Mammary epithelial cell (primary cell): ENCODE results near the gene OR6V1.

ENCODE experiments used
- EZH2 ChIP-seq: IDR thresholded peaks from 2 replicates; pipeline ENCODE4 v1.6.1; 2012; ENCODE audit warnings: low read length, inconsistent platforms, borderline replicate concordance
- TF ChIP-seq, protein P1 (sequence below), 2 donors: IDR thresholded peaks in 1 of 2; conservative IDR thresholded peaks in 1 of 2; 2 replicates each; pipeline ENCODE4 v1.5.1; 2011 to 2012; ENCODE audit warnings: inconsistent platforms in 2 of 2, low read length in 2 of 2, mild to moderate bottlenecking in 2 of 2, control low read depth in 1 of 2, low read depth in 1 of 2; ENCODE audit not compliant: insufficient read depth in 1 of 2; ENCODE audit errors: extremely low read depth in 1 of 2

DNA sequence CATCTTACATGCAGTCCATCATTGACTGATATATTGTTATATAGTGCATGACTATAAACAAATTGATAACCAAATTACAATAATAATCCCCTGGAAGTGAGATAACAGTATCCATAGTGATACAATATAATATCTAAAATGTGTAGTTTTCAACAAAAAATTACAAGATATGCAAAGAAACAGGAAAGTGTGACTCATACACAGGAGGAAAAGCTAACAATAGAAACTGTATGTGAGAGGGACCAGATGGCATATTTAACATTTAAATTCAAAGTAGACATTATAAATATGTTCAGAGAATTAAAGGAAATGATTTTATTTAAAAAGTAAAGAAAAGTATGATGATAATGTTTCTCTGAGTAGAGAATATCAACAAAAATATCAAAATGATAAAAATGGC is 33.2 kb upstream of the OR6V1 start:
- TF ChIP-seq, protein P1, sequence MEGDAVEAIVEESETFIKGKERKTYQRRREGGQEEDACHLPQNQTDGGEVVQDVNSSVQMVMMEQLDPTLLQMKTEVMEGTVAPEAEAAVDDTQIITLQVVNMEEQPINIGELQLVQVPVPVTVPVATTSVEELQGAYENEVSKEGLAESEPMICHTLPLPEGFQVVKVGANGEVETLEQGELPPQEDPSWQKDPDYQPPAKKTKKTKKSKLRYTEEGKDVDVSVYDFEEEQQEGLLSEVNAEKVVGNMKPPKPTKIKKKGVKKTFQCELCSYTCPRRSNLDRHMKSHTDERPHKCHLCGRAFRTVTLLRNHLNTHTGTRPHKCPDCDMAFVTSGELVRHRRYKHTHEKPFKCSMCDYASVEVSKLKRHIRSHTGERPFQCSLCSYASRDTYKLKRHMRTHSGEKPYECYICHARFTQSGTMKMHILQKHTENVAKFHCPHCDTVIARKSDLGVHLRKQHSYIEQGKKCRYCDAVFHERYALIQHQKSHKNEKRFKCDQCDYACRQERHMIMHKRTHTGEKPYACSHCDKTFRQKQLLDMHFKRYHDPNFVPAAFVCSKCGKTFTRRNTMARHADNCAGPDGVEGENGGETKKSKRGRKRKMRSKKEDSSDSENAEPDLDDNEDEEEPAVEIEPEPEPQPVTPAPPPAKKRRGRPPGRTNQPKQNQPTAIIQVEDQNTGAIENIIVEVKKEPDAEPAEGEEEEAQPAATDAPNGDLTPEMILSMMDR (conservative IDR thresholded peaks at IDR 0.05 in 1 of 2, IDR thresholded peaks at IDR 0.05 in 1 of 2; ENCODE audit: extremely low read depth in 1 of 2, insufficient read depth in 1 of 2, low read depth in 1 of 2, low read length in 2 of 2) = no peak
- TF ChIP-seq EZH2 = no peak
